ENCODE measurements around the gene ANTKMT.
A peak's percentile ranks its signal among the peaks of the same experiment; 100 is the strongest.
"Not testable (repeated sequence)": the region's sequence is repeated elsewhere in the genome, so short reads cannot be mapped to it uniquely, and the experiment has no call there.

The ANTKMT gene

GRCh38 chr16:681746-682427 is 39.1 kb upstream of the ANTKMT start:
- DNase-seq (ENCODE audit: low read depth in 2 of 2), result no peak

DNA sequence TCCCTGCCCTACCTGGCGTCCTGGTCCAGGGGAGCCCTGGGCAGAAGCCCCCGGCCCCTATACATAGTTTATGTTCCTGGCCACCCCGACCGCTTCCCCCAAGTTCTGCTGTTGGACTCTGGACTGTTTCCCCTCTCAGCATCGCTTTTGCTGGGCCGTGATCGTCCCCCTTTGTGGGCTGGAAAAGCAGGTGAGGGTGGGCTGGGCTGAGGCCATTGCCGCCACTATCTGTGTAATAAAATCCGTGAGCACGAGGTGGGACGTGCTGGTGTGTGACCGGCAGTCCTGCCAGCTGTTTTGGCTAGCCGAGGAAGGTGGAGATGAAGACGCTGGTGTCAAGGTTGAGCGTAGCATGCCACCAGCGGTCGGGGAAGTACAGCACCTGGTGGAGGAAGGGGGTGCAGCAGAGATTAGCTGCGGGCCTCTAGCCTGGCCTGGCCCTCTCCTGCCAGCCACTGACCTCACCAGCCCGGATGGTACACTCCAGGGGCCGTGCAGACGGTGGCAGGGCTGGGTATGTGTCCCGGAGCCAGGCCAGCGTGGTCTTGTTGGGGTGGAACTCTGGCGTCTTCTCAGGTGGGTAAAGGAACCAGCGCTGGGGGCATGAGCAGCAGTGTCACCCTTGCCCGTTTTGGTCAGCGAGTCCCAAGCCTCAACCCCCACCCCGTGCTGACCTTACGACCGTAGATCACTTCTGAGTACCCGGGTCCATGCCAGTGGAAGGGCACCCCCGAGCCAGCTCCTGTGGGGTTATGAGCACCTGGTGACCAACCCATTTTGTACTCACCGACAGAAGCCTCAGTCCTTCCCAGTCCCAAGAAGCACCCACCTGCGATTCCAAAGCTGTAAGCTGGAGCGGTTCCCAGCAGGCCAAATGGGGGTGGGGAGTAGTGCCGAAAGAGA is 38.2 kb upstream of the ANTKMT start:
- no peak for DNase-seq (ENCODE audit: low read depth in 2 of 2)

GRCh38 chr16:683396-684070 is 37.4 kb upstream of the ANTKMT start:
- DNase-seq (ENCODE audit: low read depth in 2 of 2), result no peak

- DNase-seq (ENCODE audit: low read depth in 2 of 2), result peak; percentile 94 to 97
Observed at GRCh38 chr16:684071-684794, 36.7 kb upstream of the ANTKMT start, which contains the start of gene JMJD8. Gene JMJD8, minus strand, starts transcription at chr16:684334. Its CDS starts 15 bp downstream, at chr16:684319.

- no peak for DNase-seq (ENCODE audit: low read depth in 2 of 2)
Observed at GRCh38 chr16:684961-685696, 35.8 kb upstream of the ANTKMT start.

DNA sequence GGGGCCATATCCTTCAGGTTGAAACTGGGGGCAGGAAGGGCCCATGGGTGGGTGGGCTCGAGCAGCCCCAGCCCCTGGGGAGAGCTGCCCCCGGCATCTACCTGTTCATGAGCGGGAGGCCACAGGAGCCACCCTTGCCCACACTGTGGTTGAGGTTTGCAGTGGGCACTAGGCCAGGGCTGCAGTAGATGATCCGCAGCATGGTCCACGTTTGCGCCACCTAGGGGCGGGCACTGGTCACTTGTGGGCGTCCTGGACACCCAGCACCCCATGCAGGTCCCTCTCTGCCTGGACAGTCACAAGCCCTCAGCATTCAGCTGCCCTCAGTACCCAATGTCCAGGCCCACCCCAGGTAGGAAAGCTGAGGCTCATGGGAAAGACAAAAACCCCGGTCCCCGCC is 35.0 kb upstream of the ANTKMT start:
- no peak for DNase-seq (ENCODE audit: low read depth in 2 of 2)

GRCh38 chr16:686459-687260 is 34.3 kb upstream of the ANTKMT start:
- no peak for DNase-seq (ENCODE audit: low read depth in 2 of 2)

DNA sequence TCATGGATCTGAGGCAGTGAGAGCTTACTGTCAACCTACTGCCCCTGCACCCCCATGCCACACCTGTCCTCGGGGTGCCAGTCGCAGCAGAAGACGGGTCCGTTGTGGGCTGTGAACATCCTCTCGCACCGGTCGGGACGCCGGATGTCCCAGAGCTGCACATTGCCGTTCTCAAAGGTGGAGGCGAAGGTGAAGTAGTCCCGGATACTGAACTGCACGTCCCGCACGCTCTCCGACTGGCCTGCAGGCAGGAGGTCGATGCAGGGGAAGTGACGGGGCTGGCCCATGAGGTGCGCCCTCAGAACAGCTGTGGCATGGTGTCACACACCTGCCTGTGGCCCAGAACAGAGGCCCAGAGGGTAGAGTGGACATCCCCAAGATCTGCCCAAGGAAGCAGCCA is 33.4 kb upstream of the ANTKMT start:
- DNase-seq (ENCODE audit: low read depth in 2 of 2), result no peak

- no peak for DNase-seq (ENCODE audit: low read depth in 2 of 2)
Observed at GRCh38 chr16:689175-689897, 31.6 kb upstream of the ANTKMT start.

DNA sequence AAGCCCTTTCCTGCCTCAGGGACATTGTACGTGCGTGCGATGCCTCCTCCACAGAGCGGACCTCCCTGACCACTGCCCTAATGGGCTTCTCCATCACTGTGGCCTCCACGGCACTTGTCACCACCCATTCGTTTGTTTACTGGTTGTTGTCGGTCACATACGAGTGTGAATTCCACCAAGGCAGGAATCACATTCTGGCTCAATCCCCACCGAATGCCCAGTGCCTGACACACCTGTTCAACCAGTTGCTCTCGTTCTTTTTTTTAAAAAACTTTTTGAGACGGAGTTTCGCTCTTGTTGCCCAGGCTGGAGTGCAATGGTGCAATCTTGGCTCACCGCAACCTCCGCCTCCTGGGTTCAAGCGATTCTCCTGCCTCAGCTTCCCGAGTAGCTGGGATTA is 29.7 kb upstream of the ANTKMT start:
- not testable (repeated sequence) for DNase-seq (ENCODE audit: low read depth in 2 of 2)

DNA sequence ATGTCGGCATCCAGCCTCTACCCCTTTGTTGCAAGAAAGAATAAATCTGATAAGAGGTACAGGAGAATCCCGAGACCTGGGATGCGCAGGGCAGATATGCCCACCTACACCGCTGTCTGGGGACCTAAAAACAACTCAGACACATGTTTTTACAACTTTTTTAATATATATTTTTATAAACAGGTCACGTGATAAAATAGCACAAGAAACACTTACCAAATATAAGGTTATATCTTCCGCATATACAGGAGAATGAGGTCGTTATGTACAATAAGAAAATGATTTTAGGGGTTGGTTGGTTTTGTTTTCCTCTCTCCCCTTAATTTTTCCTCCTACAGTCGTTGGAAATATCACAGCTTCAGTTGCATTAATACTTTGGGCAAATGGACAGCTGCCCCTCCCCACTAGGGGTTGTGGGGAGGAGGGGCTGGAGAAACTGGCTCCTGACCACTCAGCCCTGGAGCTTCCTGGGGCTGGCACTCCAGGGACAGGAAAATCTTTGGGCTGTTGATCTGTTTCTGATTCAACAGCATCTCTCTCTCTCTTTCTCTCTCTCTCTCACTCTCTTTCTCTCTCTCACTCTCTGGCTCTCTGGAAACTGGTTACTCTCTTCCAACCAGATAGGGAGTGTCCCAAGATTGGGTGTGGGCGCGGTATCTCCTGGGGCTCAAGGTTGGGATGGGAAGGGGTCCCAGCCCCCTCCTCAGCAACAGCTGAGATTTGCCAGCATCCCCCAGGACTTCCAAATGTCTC is 28.4 kb upstream of the ANTKMT start:
- DNase-seq (ENCODE audit: low read depth in 2 of 2), result no peak

DNA sequence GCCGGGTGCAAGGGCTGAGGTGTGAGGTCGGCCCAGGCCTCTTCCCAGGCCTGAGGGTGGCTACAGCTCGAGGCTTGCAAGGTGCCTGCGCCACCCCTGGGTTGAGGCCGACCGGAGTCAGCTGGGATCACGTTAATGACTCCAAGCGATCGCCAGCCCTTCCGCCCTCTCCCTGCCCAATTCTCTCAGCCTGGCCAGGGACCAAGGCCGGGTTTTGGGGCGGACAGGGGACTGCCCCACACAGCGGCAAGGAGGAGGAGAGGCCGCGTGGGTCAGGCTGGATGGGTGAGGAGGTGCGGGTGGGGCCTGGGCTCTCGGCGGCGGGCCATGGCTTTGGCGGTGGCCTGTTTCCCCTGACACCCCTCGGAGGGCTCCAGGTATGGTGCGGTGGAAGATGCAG is 27.6 kb upstream of the ANTKMT start:
- no peak for DNase-seq (ENCODE audit: low read depth in 2 of 2)

DNA sequence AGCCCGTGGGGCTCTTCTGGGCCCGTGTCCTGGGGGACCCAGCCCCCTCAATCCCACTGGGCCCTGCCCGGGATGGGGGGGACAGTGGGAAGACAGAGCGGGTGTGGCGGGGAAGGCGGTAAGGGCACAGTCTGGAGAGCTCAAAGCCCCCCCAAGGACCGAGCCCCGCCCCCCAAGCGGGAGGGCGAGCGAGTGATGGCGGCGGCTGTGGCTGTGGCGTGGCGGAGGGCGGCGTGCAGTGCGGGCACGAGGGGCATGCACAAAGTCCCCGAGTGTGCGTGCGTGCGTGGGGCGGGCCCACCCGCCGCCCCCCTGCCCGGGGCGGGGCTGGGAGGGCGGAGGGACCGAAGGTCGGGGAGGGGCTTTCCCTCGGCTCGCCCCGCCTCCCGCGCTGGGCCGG is 27.2 kb upstream of the ANTKMT start:
- DNase-seq (ENCODE audit: low read depth in 2 of 2), result no peak

DNA sequence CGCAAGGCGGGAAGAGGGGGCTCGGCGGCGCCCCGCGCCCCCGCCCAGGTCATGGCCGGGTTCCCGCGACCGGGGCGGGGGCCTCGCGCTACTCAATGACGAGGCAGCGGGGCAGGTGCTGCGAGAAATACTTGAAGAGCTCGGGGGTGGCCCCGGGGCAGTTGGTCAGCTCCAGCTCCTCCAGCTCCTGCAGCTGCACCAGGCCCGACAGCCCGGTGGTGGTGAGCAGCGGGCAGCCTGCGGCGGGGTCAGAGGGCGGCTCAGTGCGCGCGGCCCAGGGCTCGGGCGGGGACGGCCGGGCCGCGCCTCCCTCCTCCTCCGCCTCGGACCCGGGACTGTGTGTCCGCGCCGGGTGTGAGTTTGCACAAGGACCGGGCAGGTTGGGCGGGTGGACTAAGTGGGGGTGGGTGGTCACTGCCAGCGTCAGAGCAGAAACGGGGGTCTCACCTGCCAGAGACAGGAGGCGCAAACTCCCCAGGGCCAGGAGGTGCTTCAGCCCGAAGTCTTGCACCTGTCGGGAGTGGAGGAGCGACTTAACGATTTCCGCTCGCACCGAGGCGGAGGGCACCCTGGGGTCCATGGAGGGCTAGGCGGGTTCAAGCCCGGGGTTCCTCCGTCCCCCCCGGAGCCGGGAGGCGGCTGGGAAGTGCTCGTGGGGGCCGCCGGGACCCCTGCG is 26.6 kb upstream of the ANTKMT start:
- DNase-seq (ENCODE audit: low read depth in 2 of 2), result no peak

DNA sequence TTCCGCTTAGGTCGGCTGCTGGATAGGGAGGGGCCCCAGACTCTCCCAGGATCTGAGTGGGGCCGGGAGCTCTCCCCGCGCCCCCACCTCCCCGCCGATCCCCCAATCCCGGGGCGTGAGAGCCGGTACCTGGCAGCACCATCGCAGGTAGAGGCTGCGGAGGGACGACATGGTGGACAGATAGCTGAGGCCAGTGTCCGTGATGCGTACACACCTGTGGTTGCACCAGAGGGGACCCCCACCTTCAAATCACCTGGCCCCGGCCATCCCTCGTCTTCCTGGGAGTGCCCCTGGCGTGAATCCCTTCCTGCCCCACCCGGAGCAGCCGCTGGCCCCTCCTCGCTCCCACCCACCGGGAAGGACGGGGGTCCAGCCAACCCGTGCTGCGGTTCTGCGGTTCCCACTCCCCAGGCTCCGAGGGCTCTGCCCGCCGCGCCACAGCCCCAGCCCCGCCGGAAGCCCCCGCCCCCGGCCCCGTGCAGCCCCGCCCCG is 26.0 kb upstream of the ANTKMT start:
- DNase-seq (ENCODE audit: low read depth in 2 of 2), result no peak

GRCh38 chr16:695355-696089 is 25.4 kb upstream of the ANTKMT start:
- peak in 1 of 2 donors; percentile 58 for DNase-seq (ENCODE audit: low read depth in 2 of 2)

- DNase-seq (ENCODE audit: low read depth in 2 of 2), result no peak
Observed at GRCh38 chr16:698911-699671, 21.9 kb upstream of the ANTKMT start.
